Peyer's patch (tissue), 4 donors: ENCODE data around the gene IFI27L1.

Experiments used
- CTCF ChIP-seq, 6 experiments: fragments of 450-650 bp in 4 of 6; fragments of 200-600 bp in 2 of 6; sonication (generic) in 1 of 6; IDR thresholded peaks; one replicate each; pipeline ENCODE4 v1.5.1; 2017 to 2019; ENCODE audit warnings: antibody characterized with exemption in 6 of 6, mild to moderate bottlenecking in 3 of 6, moderate library complexity in 1 of 6
- POLR2A ChIP-seq, 2 donors: fragments of 450-650 bp; IDR thresholded peaks; one replicate each; pipeline ENCODE4 v1.5.1; 2017; ENCODE audit warnings: antibody characterized with exemption in 2 of 2, mild to moderate bottlenecking in 2 of 2, moderate library complexity in 2 of 2

- TF ChIP-seq CTCF (IDR thresholded peaks at IDR 0.05) (peak; percentile 74 to 88 (median 86)), POLR2A (IDR thresholded peaks at IDR 0.05) (no peak)
Measured at GRCh38 chr14:94036313-94037167, 44.6 kb upstream of the IFI27L1 start.
